PC-9 (cell line): Measurements from ENCODE around the gene SLC28A1. TPM values are rescaled to one million over a fixed set of nuclear protein-coding genes. Genes with fewer than 3 reads are reported as not detected.
A peak's percentile ranks its signal among the peaks of the same experiment; 100 is the strongest.

Source experiments
- BruUV-seq: library from RNA; stranded (reverse); fragments of 400-500 nt; replicated peaks from 2 replicates; lab custom pipeline; 2021; lab: Mats Ljungman, UMichigan
- CTCF ChIA-PET: fragments of 300-600 bp; sonication (Branson Sonifier 250); formaldehyde crosslinking; loops from one replicate; lab custom pipeline; 2022; ENCODE audit warnings: antibody characterized with exemption; lab: Charles Lee
- POLR2A ChIA-PET: fragments of 300-600 bp; sonication (Branson Sonifier 250); formaldehyde crosslinking; loops from one replicate; lab custom pipeline; 2022; ENCODE audit warnings: antibody characterized with exemption; ENCODE audit not compliant: unreplicated experiment; lab: Charles Lee
- DNase-seq, 2 experiments: peaks; one replicate each; pipeline versions ENCODE4 v3.0.0 to v3.0.0-alpha.2; 2015 to 2022; ENCODE audit warnings: mixed read lengths in 1 of 2
- H2AFZ ChIP-seq: fragments of 200-600 bp; sonication (generic); 2 replicates; pipeline ENCODE4 v1.8.1; 2017; ENCODE audit warnings: antibody characterized with exemption
- H3F3A ChIP-seq: fragments of 200-600 bp; sonication (generic); 2 replicates; pipeline ENCODE4 v1.8.1; 2017; ENCODE audit warnings: antibody characterized with exemption, mild to moderate bottlenecking, low read depth; ENCODE audit not compliant: insufficient read depth
- H3K27ac ChIP-seq: fragments of 200-600 bp; sonication (generic); 2 replicates; pipeline ENCODE4 v1.6.1; 2016; ENCODE audit warnings: mixed run types
- H3K27me3 ChIP-seq: fragments of 200-600 bp; sonication (generic); 2 replicates; pipeline ENCODE4 v1.6.1; 2016; ENCODE audit warnings: low read depth, mixed run types; ENCODE audit not compliant: insufficient read depth
- H3K36me3 ChIP-seq: fragments of 200-600 bp; sonication (generic); 2 replicates; pipeline ENCODE4 v1.6.1; 2016; ENCODE audit warnings: low read depth, mixed run types
- H3K4me1 ChIP-seq: fragments of 200-600 bp; sonication (generic); replicated peaks from 2 replicates; pipeline ENCODE4 v1.6.1; 2016; ENCODE audit warnings: mixed run types; ENCODE audit not compliant: insufficient read depth
- H3K4me2 ChIP-seq: fragments of 200-600 bp; sonication (generic); 2 replicates; pipeline ENCODE4 v1.6.1; 2017; ENCODE audit warnings: mixed run types
- H3K4me3 ChIP-seq: fragments of 200-600 bp; sonication (generic); 2 replicates; pipeline ENCODE4 v1.6.1; 2016; ENCODE audit warnings: mixed run types
- H3K79me2 ChIP-seq: fragments of 200-600 bp; sonication (generic); 2 replicates; pipeline ENCODE4 v1.6.1; 2017; ENCODE audit warnings: low read depth, mixed run types
- H3K9me2 ChIP-seq: fragments of 200-600 bp; sonication (generic); 2 replicates; pipeline ENCODE4 v1.8.1; 2017; ENCODE audit warnings: mild to moderate bottlenecking; ENCODE audit not compliant: insufficient read depth
- H3K9me3 ChIP-seq: fragments of 200-600 bp; sonication (generic); 2 replicates; pipeline ENCODE4 v1.8.1; 2016; ENCODE audit warnings: low read depth; ENCODE audit not compliant: insufficient read depth
- H4K20me1 ChIP-seq: fragments of 200-600 bp; sonication (generic); 2 replicates; pipeline ENCODE4 v1.8.1; 2017; ENCODE audit not compliant: insufficient read depth
- EZH2 ChIP-seq: fragments of 200-600 bp; sonication (generic); IDR thresholded peaks from 2 replicates; pipeline ENCODE4 v1.8.0; 2017; ENCODE audit warnings: antibody characterized with exemption, low read depth
- intact Hi-C: fragments of 100-400 bp; cut with micrococcal nuclease; formaldehyde crosslinking; loops from one replicate; pipeline ENCODE4 v1.10.0; 2022; ENCODE audit not compliant: unreplicated experiment
- total RNA-seq: library from RNA; stranded (reverse); gene quantifications from 2 replicates; pipeline ENCODE4 v1.2.3, GENCODE V29; 2021
- TF ChIP-seq, protein P1 (sequence below): fragments of 200-600 bp; sonication (generic); conservative IDR thresholded peaks from 2 replicates; pipeline ENCODE4 v1.6.1; 2017; ENCODE audit warnings: mixed run types, antibody characterized with exemption, mild to moderate bottlenecking, moderate library complexity

The SLC28A1 gene
- total RNA-seq, 1 experiment from 2014 or later = 0.70 TPM

DNA sequence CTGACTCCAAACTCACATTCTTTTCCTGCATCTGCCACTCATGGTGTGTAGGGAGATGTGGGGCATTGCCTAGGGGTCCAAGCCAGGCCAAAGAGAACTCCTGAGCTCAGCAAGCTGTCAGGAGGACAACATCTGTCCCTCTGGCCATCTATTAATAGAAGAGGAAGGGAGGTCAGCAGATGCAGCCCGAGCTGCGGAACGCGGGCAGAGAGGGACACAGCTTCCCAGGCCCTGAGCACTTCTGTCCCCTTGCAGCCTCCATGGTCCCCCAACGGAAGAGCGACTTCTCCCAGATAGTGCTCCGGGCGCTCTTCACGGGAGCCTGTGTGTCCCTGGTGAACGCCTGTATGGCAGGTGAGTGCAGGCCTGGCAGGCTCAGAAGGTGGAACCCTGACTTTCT lies 59.8 kb downstream of the SLC28A1 start:
- no peaks in the 10 kb centered on the region for H3K9me2 ChIP-seq
- H3K79me2 ChIP-seq = no peaks in the 10 kb centered on the region
- H3K27ac ChIP-seq = no peak overlapping the region
- H3K4me3 ChIP-seq = no peak overlapping the region
- H4K20me1 ChIP-seq = no peaks in the 10 kb centered on the region
- TF ChIP-seq, protein P1, sequence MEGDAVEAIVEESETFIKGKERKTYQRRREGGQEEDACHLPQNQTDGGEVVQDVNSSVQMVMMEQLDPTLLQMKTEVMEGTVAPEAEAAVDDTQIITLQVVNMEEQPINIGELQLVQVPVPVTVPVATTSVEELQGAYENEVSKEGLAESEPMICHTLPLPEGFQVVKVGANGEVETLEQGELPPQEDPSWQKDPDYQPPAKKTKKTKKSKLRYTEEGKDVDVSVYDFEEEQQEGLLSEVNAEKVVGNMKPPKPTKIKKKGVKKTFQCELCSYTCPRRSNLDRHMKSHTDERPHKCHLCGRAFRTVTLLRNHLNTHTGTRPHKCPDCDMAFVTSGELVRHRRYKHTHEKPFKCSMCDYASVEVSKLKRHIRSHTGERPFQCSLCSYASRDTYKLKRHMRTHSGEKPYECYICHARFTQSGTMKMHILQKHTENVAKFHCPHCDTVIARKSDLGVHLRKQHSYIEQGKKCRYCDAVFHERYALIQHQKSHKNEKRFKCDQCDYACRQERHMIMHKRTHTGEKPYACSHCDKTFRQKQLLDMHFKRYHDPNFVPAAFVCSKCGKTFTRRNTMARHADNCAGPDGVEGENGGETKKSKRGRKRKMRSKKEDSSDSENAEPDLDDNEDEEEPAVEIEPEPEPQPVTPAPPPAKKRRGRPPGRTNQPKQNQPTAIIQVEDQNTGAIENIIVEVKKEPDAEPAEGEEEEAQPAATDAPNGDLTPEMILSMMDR = no peak
- no peak for TF ChIP-seq EZH2
- no peak overlapping the region for H3K4me2 ChIP-seq
- ChIA-PET CTCF (no interaction called here), POLR2A (no interaction called here)
- no peaks in the 10 kb centered on the region for H3K36me3 ChIP-seq
- no peaks in the 10 kb centered on the region; the same call in 1 of the 2 replicates for H3F3A ChIP-seq
- no TSS peak for BruUV-seq
- no peak for DNase-seq
- no peak overlapping the region for H2AFZ ChIP-seq
- intact Hi-C loops = no loop called here
- no peaks in the 10 kb centered on the region for H3K27me3 ChIP-seq
- peaks cover 25% of the 10 kb centered on the region for H3K4me1 ChIP-seq
- H3K9me3 ChIP-seq = no peaks in the 10 kb centered on the region

GRCh38 chr15:84944861-84945260 lies 60.4 kb downstream of the SLC28A1 start:
- Histone ChIP-seq H3K4me1 (peaks cover 25% of the 10 kb centered on the region), H3K27me3 (no peaks in the 10 kb centered on the region), H3K9me2 (no peaks in the 10 kb centered on the region), H3K36me3 (no peaks in the 10 kb centered on the region), H2AFZ (no peak overlapping the region), H3K9me3 (no peaks in the 10 kb centered on the region), H3K27ac (no peak overlapping the region), H4K20me1 (no peaks in the 10 kb centered on the region), H3K79me2 (no peaks in the 10 kb centered on the region), H3K4me2 (no peak overlapping the region), H3K4me3 (no peak overlapping the region), H3F3A (no peaks in the 10 kb centered on the region; the same call in 1 of the 2 replicates)
- no TSS peak for BruUV-seq
- ChIA-PET CTCF (no interaction called here), POLR2A (no interaction called here)
- TF ChIP-seq, protein P1 = no peak
- no peak for TF ChIP-seq EZH2
- no peak for DNase-seq
- intact Hi-C loops = no loop called here

GRCh38 chr15:84946772-84947489 lies 62.5 kb downstream of the SLC28A1 start:
- no peak for DNase-seq
- Histone ChIP-seq H3K4me2 (peak overlapping the region; percentile 28), H3K9me2 (no peaks in the 10 kb centered on the region), H2AFZ (no peak overlapping the region), H4K20me1 (no peaks in the 10 kb centered on the region), H3K4me3 (no peak overlapping the region), H3K27ac (peak overlapping the region; percentile 76; the same call in 1 of the 2 replicates), H3K79me2 (no peaks in the 10 kb centered on the region), H3K9me3 (no peaks in the 10 kb centered on the region), H3F3A (no peaks in the 10 kb centered on the region; the same call in 1 of the 2 replicates), H3K4me1 (peaks cover 25% of the 10 kb centered on the region), H3K27me3 (no peaks in the 10 kb centered on the region), H3K36me3 (no peaks in the 10 kb centered on the region)
- intact Hi-C loops = no loop called here
- ChIA-PET POLR2A (no interaction called here), CTCF (interaction anchor here (0.6 kb wide), 1 partner anchor 213 kb away, joined by 3 read pairs; no protein-coding TSS in a partner anchor)
- TF ChIP-seq, protein P1 = no peak
- no peak for TF ChIP-seq EZH2
- BruUV-seq = no TSS peak
